ENCODE measurements around the gene TRIM29.

- TF ChIP-seq USF1 (IDR thresholded peaks at IDR 0.05) = no peak
- no peak for TF ChIP-seq RAD21 (IDR thresholded peaks at IDR 0.05; ENCODE audit: low read depth)
- TF ChIP-seq FOXM1 (IDR thresholded peaks at IDR 0.05; ENCODE audit: borderline replicate concordance, low read depth) = no peak
- TF ChIP-seq REST (IDR thresholded peaks at IDR 0.05; ENCODE audit: low read depth) = no peak
- no peak for TF ChIP-seq MAX (IDR thresholded peaks at IDR 0.05)
- TF ChIP-seq CEBPB (IDR thresholded peaks at IDR 0.05) = no peak
- TF ChIP-seq CREB1 (IDR thresholded peaks at IDR 0.05; ENCODE audit: low read depth) = no peak
Measured at GRCh38 chr11:120108785-120109168, 29.1 kb downstream of the TRIM29 start.

All from Ishikawa (cell line).